Right ventricle myocardium superior (tissue), 1 donor: ENCODE data around the gene TSPO. TPM values are rescaled to one million over a fixed set of nuclear protein-coding genes. Genes with fewer than 3 reads are reported as not detected.
"Not testable (repeated sequence)": the region's sequence is repeated elsewhere in the genome, so short reads cannot be mapped to it uniquely, and the experiment has no call there.

Experiments
- ATAC-seq: fragments of 200-7000 bp; cut with Tn5 transposase; one replicate; pipeline ENCODE4 v1.9.1; 2020; ENCODE audit warnings: mild to moderate bottlenecking; ENCODE audit not compliant: poor library complexity
- DNase-seq: peaks from one replicate; pipeline ENCODE4 v3.0.0-alpha.2; 2020
- intact Hi-C: fragments of 100-400 bp; cut with DNase I; formaldehyde crosslinking; loops from one replicate; pipeline ENCODE4 v1.11.2; 2022
- total RNA-seq: library from RNA; stranded (reverse); fragmentation: NEBNext Ultra II Directional; extraction: Animal tissue kit (Norgen Biotek cat#: 25700); gene quantifications from one replicate; pipeline ENCODE4 v1.2.1, GENCODE V29; 2021
- donor health status: DM: no; HTN: yes; CAD: no; lungs with severe emphysema.

TSPO gene
- total RNA-seq, 1 donor from 2014 or later, result 126 TPM

DNA sequence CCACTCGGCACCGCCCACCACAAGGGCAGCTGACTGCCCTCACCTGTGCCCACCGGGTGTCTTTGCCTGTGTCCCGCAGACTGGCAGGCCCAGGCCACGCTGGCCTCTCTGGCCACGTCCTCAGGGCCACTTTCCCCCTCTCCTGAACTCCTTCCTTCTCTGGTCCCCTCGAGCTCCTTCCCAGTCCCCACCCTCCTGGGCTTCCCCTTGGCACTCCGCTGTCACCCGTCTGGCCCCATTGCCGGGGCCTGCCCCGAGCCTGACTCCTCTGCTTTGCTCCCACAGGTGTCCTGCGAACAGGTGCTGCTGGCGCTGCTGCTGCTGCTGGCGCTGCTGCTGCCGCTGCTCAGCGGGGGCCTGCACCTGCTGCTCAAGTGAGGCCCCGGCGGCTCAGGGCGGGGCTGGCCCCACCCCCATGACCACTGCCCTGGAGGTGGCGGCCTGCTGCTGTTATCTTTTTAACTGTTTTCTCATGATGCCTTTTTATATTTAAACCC lies 22.4 kb upstream of the TSPO start:
- ATAC-seq (no peak), DNase-seq (no peak)
- intact Hi-C loops, result no loop called here

DNA sequence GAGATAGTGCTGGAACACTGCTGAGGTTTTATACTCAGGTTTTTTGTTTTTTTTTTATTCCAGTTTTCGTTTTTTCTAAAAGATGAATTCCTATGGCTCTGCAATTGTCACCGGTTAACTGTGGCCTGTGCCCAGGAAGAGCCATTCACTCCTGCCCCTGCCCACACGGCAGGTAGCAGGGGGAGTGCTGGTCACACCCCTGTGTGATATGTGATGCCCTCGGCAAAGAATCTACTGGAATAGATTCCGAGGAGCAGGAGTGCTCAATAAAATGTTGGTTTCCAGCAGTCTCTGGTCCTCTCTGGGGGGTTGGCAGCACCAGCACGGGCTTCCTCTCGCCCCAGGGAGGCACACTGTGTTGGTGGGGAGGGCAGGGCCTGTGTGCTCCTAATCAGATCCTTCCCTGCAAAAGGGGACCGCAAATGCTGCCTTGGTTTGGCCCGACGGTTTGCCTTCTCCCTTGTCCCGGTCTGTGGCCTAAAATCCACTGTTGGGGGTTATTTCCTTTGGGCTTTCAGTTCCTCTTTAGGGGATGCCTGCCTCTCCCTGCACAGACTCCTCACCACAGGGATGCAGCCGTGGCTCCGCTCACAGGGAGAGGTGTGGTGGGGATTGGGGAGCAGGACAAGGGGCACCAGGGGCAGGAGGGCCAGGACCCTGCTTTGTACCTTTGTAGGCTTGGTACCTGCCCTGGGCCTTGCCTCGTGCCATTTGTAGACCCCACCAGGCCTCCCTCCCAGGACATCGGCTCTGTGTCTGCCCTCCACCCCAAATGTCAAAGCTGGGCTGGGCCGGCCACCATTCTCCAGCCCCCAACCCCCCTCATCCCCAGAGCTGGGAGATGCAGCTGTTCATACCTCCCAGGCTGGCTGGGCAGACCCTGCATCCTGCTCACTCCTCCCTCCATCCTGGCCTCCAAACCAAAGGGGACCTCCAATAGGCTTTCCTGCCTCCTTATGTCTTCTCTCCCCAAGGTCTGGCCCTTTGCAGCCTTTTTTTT lies 21.6 kb upstream of the TSPO start:
- no peak for ATAC-seq

DNA sequence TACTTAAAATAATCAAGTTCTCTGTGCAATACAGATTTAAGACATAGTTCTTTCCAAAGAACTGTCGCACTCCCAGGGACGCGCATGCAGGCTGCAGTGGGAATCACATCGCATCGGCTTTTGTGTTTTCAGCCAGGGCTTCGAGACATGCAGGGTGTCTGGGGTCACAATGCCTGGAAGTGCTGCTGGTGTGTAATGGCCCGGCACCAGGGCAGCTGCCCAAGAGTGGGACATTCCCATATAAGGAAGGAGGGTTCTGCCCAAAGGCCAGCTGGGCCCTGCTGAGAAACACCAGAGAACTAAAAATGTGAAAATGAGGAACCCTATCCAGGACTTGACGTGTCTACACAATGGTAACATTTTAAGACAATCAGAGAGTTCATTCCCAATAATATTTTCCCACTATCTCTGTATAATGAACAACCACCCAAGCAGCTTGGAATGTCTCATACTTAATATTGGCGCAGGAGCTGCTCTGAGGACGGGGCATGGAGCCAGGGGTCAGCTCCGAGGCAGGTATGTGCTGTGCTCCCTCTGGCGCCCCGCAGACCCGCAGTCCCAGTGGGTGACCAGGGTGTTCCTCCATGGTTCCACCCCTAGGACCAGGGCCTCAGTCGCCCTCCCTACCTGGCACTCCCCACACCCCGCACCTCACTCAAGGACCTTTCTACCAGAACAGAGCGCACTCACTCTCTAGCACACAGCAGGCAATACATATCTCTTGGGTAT lies 19.4 kb upstream of the TSPO start:
- DNase-seq (peak; percentile 68), ATAC-seq (peak; percentile 61)
- intact Hi-C loops, result no loop called here

More for the DNA sequence above, 21.6 kb upstream of the TSPO start:
- intact Hi-C loops, result no loop called here
- no peak for DNase-seq

DNA sequence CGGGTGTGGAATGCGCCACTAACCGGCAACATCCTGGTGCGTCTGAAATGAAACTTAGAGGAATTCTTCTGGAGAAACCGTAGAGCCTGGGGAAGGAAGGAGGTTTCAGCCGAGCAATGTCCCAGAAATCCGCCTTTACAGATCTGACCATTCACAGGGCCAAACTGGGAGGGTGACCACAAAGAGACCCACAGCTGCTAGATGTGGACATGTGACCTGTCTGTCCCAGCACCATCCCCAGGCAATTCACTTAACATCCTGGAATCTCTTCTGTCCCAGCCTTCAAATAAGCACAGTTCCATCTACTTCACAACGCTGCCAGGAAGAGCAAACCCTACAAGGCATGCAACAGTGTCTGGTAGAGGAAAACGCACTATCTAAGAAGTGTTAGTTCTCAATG lies 18.0 kb upstream of the TSPO start:
- no peak for DNase-seq
- intact Hi-C loops, result no loop called here
- ATAC-seq, result no peak

DNA sequence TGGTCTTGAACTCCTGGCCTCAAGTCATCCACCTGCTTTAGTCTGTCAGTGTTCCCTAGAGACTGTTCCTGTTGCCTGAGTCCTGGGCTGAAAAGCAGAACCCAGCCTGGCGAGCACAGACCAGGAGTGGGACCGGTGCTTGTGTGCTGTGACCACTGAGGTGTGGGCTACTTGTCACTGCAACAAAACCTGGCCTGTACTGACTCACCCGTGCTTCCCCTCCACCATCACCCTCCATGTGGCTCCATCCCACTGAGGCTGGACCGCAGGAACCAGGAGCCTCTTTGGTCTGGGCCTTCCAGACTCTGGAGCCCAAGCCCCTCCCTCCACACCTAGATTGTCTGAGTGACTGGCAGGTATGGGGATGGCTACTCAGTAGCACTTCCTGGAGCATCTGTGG lies 16.8 kb upstream of the TSPO start:
- no peak for ATAC-seq
- intact Hi-C loops, result no loop called here

DNA sequence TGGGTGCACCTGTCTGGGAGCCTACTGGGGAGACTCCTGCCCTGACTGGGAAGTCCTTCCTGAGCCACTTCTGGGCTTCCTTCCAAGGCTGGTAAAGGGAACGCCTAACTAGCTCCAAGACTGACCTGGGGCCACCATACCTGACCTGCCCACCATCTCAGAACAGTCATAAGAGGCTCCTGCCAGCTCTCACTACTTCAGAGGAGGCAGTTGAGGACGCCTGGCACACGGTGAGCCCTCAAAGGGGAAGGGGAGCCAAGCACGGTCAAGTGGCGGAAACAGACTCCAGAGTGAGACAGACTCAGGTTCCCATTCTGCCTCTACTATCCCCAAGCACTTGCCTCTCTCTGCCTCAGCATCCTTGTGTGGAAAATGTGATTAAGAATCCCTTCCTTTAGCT lies 15.8 kb upstream of the TSPO start:
- DNase-seq, result no peak
- no peak for ATAC-seq
- intact Hi-C loops, result no loop called here

More for the DNA sequence above, 16.8 kb upstream of the TSPO start:
- DNase-seq, result no peak

DNA sequence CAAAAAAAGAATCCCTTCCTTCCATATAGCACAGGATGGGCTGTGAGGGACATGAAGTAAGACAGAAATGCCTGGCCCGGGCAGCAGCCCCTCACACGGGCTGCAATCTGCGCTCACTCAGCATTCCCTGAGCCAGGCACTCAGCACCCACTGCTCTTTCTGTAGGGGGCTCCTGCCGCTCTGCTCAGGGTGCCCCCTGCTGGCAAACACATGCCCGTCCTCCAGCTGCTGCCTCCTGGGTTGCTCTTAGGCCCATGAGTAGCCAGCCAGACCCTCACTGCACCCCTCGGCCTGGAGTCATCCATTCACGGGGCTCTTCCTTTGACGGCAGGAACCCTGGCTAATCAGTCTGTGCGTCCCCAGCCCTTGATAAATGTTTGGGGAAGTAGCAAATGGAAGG lies 15.1 kb upstream of the TSPO start:
- intact Hi-C loops, result no loop called here
- ATAC-seq (peak; percentile 63), DNase-seq (peak; percentile 72)

DNA sequence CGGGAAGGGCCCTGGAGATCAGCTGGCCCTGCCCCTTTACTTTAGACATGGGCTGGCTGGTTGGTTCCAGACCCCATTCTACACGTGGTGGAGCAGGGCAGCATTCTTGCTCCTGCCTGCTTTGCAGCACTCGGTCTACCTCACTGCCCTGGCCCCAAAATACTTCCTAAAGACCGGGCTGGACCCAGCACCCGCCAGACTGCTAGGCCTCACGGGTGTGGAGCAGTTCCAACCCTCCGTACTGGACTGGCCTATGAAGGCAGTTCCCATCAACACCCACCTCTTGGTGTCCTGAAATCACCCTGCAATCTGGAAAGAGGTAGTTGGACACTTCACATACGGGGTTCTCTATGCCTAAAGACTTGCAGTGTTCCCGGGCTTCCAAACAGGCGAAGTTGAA lies 14.6 kb upstream of the TSPO start:
- intact Hi-C loops, result no loop called here
- ATAC-seq (peak; percentile 53), DNase-seq (no peak)

DNA sequence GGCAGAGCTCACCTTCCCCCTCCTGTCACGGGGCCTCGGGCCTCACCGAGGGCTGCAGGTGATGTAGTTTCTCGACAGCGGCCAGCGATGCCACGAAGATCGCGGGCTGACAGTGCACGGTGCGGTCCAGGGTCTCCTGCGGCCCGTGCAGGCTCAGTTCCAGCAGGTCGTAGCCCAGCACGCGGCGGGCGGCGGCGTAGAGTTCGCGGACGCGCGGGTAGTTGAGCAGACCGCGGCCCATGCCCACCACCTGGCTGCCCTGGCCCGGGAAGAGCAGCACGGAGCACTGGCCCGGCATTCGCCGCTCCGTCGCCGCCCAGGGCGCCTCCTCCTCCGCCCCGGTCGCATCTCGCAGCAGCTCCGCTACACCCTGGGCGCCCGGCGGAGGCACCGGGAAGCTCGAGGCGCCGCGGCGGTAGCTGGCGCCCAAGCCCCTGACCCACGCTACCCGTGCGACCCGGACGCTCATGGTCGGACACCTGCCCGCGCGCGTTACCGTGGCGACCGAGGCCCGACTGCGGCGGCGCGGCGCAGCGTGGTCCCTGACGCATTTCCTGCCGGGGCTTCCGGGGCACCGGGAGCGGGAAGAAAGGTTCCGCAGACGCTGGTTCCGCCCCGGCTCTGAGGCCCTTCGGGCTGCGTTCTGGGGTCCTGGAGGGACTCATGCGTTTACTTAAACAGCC lies 8.3 kb upstream of the TSPO start, which contains the start of gene MCAT:
MCAT (minus strand) TSS at position 519 of the 683 bp plus-strand sequence; CDS start at position 469, 50 bp downstream.
- intact Hi-C loops, result no loop called here
- ATAC-seq, result peak; percentile 96
- peak; percentile 91 for DNase-seq

DNA sequence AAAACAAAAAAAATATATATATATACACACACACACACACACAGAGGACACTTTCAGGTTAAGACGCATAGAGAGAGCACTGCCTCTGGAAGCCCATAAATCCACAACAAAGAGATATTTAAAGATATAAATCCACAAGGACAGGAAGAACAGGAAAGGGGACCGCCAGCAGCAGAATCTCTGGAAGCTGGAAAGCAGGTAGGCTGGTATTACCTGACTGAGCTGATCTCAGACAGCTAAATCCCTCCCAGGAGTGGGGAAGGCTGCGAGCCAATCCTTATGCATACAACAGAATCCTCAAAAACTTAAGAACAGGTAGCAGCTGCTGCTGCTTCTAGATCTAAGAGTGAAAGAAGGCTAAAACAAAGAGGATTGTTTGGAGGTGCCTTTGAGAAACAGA lies 6.4 kb upstream of the TSPO start:
- DNase-seq (no peak), ATAC-seq (no peak)
- intact Hi-C loops, result no loop called here

DNA sequence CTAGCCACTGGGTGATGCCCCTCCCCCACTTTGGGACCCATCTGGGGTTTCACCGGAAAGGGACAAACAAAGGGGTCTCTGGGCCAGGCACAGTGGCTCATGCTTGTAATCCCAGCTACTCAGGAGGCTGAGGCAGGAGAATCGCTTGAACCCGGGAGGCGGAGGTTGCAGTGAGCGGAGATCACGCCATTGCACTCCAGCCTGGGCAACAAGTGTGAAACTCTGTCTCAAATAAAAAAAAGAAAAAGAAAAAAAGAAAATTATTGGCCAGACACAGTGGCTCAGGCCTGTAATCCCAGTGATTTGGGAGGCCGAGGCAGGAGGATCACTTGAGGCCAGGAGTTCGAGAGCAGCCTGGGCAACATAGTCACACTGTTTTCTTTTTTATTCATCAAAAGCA lies 6.0 kb upstream of the TSPO start:
- ATAC-seq, DNase-seq, intact Hi-C loops: not testable (repeated sequence)

DNA sequence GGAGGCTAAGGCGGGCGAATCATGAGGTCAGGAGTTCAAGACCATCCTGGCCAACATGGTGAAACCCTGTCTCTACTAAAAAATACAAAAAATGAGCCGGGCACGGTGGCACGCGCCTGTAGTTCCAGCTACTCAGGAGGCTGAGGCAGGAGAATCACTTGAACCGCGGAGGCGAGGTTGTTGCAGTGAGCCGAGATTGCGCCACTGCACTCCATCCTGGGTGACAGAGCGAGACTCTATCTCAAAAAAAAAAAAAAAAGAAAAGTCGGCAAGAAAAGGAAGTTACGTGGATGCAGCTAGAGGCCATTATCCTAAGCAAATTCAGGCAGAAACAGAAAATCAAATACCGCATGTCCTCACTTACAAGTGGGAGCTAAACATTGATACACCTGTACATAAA lies 5.0 kb upstream of the TSPO start:
- ATAC-seq, intact Hi-C loops: not testable (repeated sequence)
- DNase-seq, result peak; percentile 74

DNA sequence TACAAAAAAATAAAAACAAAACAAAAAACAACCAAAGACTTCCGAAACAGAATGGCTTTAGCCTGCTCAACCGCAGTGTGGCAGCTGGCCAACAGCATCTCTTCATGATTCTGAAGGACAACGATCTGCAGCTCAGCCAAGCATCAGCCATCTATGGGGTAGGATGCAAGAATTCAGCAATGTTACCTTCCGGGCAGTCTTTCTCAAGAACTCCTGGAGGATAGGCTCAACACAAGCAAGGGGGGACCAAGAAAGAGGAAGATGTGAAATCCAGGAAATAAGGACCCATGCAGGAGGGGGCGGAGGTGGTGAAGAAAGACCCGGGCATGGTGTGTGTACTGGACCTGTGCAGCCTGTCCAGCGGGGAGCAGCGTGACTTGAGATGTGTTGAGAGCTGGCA lies 3.5 kb upstream of the TSPO start:
- DNase-seq (peak; percentile 60), ATAC-seq (no peak)
- intact Hi-C loops, result no loop called here

DNA sequence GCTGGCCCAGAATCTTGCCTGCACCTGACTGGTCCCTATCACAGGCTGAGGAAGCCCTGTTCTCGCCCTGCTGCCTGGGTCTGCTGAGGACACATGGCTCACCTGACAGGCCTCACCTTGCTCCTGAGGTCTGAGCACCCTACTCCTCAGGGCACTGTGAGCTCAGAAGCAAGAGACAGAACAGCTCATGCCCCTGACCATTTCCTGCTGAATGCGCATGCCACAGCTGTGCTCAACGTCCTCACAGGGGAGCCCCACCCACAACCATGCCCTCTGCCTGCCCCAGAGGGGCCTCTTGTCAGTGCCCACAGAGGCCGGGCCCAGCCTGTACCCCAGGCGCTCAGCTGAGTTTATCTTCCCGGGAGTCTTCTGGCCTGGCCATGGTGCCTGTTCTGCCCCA lies 2.8 kb upstream of the TSPO start:
- intact Hi-C loops, result no loop called here

DNA sequence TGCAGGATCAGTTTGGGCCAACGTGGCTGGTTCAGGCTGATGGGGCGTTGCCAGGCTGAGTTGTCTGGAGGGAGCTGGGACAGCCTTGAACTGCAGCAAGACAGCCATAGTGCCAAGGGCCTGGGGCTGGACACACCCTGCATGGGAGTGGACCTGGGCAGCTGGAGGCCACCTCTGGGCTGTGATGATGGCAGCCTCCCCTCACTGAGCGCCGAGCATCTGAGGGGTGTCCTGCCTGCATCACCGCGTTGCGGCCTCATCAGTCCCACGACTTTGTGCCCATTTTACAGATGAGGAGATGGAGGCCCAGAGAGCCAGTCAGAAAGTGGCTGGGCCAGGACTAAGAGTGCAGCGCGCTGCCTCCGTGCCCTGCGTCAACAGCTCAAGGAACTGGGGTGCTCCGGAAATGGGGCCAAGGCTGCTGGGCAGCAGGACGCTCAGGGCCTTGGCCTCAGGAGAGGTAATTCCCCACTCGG lies 590 bp upstream of the TSPO start:
- ATAC-seq, result no peak
- intact Hi-C loops, result no loop called here
- no peak for DNase-seq

More for the DNA sequence above, 2.8 kb upstream of the TSPO start:
- DNase-seq (peak; percentile 64), ATAC-seq (no peak)

DNA sequence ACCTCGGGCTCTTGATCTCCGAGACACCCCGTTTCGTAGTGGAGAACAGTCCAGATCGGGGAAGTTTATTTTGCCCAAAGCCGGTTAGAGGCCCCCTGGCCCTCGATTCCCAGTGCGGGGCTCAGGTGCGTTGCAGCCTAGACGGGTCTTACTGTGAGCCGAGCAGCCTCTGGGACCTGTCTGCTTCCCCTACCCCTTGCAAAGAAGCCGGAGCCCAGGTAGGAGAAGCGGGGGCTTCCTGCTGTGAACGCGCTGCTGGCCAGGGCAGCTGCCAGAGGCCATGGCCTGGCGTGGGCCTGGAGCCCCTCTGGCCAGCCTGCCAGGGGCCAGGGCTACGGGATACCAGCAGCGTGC lies 621 bp downstream of the TSPO start:
- DNase-seq (no peak), ATAC-seq (no peak)
- intact Hi-C loops, result loop anchor here (2.0 kb wide), 1 partner anchor 35 kb away; the partner anchor contains the start of gene TTLL12

DNA sequence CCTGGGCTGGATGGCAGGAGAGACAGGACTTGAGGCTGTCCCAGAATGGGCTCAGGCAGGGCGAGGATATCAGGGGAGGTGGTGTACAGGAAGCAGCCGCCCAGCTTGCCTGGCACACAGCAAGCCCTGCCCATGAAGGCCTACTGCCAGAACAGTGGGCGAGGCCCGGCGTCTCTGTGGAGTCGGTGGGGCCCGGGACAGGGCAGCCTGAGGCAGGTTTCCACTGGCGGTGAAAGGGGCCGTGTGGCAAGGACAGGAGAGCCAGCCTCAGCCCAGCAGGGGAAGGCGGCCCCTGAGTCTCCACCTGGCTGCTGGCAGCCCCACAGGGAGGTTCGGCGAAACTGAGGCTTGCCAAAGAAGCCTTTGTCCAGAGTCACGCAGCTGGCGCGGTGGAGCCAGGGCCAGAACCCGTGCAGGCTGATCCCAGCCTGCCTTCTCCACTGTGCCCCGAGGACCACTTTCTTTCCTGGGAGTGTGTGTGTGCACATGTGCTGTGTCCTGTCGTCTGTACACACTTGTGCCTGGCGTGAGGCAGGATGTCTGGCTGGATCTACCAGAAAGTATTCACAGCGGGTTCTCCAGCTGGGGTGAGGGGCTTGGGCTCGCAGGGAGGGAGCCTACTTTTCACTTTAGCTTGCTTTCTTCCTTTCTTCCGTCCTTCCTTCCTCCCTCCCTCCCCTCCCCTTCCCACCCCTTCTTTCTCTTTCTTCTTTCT lies 1.2 kb downstream of the TSPO start:
- peak; percentile 79 for ATAC-seq
- DNase-seq, result peak; percentile 86
- intact Hi-C loops, result loop anchor here (2.0 kb wide), 1 partner anchor 34 kb away; the partner anchor contains the start of gene TTLL12

DNA sequence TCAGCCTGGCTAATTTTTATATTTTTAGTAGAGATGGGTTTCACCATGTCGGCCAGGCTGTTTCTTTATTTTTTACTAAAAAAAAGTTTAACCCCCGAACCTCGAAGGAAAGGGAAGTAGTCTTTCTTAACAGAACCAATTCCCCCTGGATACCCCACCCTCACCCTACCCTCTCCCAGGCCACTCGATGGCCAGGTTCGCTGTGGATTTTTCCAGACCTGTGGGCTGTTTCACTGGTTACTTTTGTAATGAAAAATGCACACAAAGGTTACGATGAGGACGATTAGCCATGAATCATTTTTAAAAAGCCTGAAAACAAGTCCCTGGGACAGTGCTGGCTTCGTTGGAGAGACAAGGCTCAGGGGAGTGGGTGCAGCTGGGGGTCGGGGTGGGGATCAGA lies 2.5 kb downstream of the TSPO start:
- intact Hi-C loops, result loop anchor here (2.0 kb wide), 1 partner anchor 33 kb away; the partner anchor contains the start of gene TTLL12
- ATAC-seq (no peak), DNase-seq (no peak)
